HG03139 (cell line): Measurements from ENCODE around the gene PNPLA7.
"Not testable (repeated sequence)": the region's sequence is repeated elsewhere in the genome, so short reads cannot be mapped to it uniquely, and the experiment has no call there.

Experiments used
- ATAC-seq: cut with Tn5 transposase; IDR thresholded peaks from one replicate; pipeline ENCODE4 v1.9.1; 2021; ENCODE audit not compliant: unreplicated experiment

PNPLA7 gene

GRCh38 chr9:137550231-137550621, at the start of gene PNPLA7:
TSS of gene PNPLA7 (minus strand) at chr9:137550402. CDS start at chr9:137550197, 205 bp downstream.
- no peak for ATAC-seq

- ATAC-seq, result no peak
Observed at GRCh38 chr9:137598943-137599342, 48.7 kb upstream of the PNPLA7 start.

GRCh38 chr9:137596577-137596976, 46.4 kb upstream of the PNPLA7 start:
- ATAC-seq, result not testable (repeated sequence)

GRCh38 chr9:137593176-137593575, 43.0 kb upstream of the PNPLA7 start:
- no peak for ATAC-seq

- no peak for ATAC-seq
Observed at GRCh38 chr9:137592767-137593166, 42.6 kb upstream of the PNPLA7 start.

GRCh38 chr9:137590469-137591383, 40.5 kb upstream of the PNPLA7 start, which contains the start of gene ZMYND19:
TSS of gene ZMYND19 (minus strand) at chr9:137590512. CDS start at chr9:137590263, 249 bp downstream.
- ATAC-seq, result peak; percentile 81

- no peak for ATAC-seq
Observed at GRCh38 chr9:137590123-137590468, 39.9 kb upstream of the PNPLA7 start.

- ATAC-seq, result no peak
Observed at GRCh38 chr9:137589441-137590122, 39.4 kb upstream of the PNPLA7 start.

- ATAC-seq, result no peak
Observed at GRCh38 chr9:137588891-137589290, 38.7 kb upstream of the PNPLA7 start.

- ATAC-seq, result no peak
Observed at GRCh38 chr9:137588311-137588710, 38.1 kb upstream of the PNPLA7 start.

GRCh38 chr9:137586854-137587253, 36.7 kb upstream of the PNPLA7 start:
- no peak for ATAC-seq

- ATAC-seq, result no peak
Observed at GRCh38 chr9:137583957-137584356, 33.8 kb upstream of the PNPLA7 start.

GRCh38 chr9:137583347-137583746, 33.1 kb upstream of the PNPLA7 start:
- ATAC-seq, result no peak

GRCh38 chr9:137582286-137582860, 32.2 kb upstream of the PNPLA7 start:
- no peak for ATAC-seq

GRCh38 chr9:137581361-137582285, 31.4 kb upstream of the PNPLA7 start:
- ATAC-seq, result no peak

- no peak for ATAC-seq
Observed at GRCh38 chr9:137580954-137581322, 30.7 kb upstream of the PNPLA7 start.

- ATAC-seq, result no peak
Observed at GRCh38 chr9:137580209-137580953, 30.2 kb upstream of the PNPLA7 start.

- peak; percentile 3 for ATAC-seq
Observed at GRCh38 chr9:137579259-137579604, 29.0 kb upstream of the PNPLA7 start.

- ATAC-seq, result peak; percentile 72
Observed at GRCh38 chr9:137578518-137579258, 28.5 kb upstream of the PNPLA7 start, which contains the start of gene DPH7. TSS of gene DPH7 (minus strand) at chr9:137578925. CDS start at chr9:137578777, 148 bp downstream.
